GM13977 (cell line): ENCODE data around the gene CHMP4A.

Experiments used
- DNase-seq: peaks from one replicate; pipeline ENCODE4 v3.0.0; 2012; ENCODE audit warnings: low spot score
- CTCF ChIP-seq: IDR thresholded peaks from 2 replicates; pipeline ENCODE4 v1.5.1; 2012; ENCODE audit warnings: mild to moderate bottlenecking, control low read depth; ENCODE audit not compliant: insufficient read depth; ENCODE audit errors: extremely low read depth, missing control alignments
- in situ Hi-C: fragments of 300-500 bp; cut with MboI; formaldehyde crosslinking; loops from one replicate; pipeline ENCODE4 v1.12.0; 2022; ENCODE audit warnings: low sequenced_read_pairs, low pct_unique_long_range_greater_than_20kb, mixed read lengths, inconsistent platforms; ENCODE audit not compliant: unreplicated experiment

The CHMP4A gene

GRCh38 chr14:24164518-24164991, 48.7 kb downstream of the CHMP4A start:
- in situ Hi-C loops = no loop called here

DNA sequence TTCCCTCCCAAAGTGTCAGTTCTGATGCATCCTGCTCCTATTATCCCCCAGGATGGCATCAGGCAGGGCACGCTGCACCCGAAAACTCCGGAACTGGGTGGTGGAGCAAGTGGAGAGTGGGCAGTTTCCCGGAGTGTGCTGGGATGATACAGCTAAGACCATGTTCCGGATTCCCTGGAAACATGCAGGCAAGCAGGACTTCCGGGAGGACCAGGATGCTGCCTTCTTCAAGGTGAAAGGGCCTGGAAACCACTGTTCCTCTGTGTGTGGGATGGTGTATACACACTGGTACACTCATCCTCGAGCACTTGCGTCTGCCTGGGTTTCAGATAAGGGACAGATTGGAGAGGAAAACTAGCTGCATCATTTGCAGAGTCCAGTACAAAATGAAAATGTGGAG, 51.2 kb downstream of the CHMP4A start:
- in situ Hi-C loops = no loop called here
- TF ChIP-seq CTCF = no peak
- no peak for DNase-seq

More at GRCh38 chr14:24164518-24164991, 48.7 kb downstream of the CHMP4A start:
- DNase-seq = no peak
- no peak for TF ChIP-seq CTCF

DNA sequence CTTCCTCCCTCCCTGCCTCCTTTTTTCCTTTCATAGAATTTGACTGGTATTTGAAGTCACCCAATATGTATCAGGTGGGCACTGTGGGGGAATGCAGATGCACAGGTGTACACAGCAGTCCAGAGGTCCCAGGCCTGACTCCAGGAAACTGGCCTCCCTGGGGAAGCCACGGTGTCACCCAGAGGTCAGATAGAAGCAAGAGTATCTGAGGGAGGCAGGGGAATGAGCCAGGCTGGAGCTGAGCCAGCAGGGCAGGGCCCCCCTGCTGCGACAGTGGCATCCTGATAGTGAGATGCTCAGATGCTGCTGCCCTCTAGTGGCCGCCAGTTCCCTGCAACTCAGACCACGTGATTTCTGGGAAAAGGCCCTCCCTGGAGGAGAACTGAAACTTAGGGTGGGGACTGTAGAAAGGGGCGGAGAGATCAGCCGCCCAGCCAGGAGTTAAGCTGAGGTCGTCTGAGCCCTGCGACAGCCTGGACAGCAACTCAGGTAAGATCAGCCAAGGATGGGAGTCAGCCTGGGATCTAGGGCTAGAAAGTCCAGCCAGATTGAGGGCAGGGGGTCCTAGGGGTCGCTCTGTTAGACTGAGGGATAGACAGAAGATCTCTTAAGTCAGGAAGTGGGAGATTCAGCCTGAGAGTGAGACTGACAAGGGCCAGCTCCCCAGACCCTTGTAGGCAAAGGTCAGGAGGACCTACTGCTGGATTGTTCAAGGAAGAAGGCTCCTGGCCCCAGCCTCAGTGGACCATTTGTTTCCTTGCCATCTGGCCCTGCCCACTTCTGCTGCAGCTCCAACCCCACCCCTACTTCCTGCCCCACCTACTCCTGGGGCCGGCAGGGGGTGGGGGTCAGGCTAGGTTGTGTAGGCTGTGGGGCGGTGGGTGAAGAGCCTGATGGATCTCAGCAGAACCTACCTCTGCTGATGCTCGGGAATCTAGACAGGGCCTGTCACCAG, 52.2 kb downstream of the CHMP4A start, which contains the start of gene IRF9:
Gene IRF9 (plus strand): TSS at position 416 of the 955 bp plus-strand sequence. CDS start 880 bp downstream, outside the sequence.
- peak; percentile 90 for TF ChIP-seq CTCF
- in situ Hi-C loops = no loop called here
- DNase-seq = peak; percentile 94

DNA sequence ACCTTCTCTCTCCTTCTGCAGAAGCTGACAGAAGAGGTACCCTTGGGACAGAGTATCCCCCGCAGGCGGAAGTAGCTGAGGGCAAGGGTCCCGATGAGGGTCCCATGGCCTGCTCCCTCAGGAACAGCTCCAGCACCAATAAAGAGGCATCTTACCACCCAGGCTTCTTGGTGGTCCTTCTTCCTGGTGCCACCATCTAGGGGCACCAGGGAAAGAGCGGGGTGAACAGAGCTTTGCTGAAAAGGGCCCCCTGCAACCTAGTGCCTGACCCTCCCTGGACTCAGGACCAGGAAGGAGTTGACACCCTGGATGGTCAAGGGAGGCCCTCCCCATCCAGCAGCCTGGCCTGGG, 52.8 kb downstream of the CHMP4A start:
- DNase-seq = no peak
- TF ChIP-seq CTCF = no peak
- in situ Hi-C loops = no loop called here

- no peak for TF ChIP-seq CTCF
- no peak for DNase-seq
- in situ Hi-C loops = no loop called here
These were observed 53.4 kb downstream of the CHMP4A start for GRCh38 chr14:24159777-24160498.
